ENCODE measurements around the gene CBLB.

Gene CBLB

DNA sequence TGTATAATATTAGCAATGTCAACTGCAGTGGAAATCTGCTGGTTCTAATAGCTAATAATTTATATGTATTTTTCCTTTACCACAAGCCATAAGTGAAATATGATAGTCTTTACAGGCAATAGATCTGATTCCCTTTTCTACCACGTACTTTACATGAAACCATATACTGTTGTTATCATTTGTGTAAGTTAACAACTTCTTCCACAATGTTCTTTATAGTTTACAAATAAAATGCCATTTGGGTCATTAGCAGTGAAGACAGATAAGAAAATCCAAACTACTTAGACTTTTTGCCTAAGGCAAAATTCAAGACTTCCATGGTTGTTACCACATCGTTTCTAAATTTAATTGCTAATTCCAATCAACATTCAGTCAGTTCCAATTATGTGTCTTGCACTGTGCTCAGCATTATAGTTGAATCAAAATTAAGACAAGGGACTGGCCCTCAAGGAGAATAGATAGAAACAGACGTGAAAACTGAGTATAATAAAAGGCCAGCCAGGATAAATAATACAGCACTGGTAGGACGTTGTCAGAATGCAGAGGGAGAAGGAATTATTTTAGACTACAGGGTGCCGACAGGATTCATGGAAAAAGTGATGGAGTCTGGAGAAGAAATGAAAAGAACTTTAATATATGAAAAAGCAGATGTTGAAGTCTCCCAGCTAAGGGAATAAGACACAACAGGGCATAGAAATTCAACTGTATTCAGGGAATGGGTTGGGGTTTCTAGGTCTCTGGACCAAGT is 252.3 kb downstream of the CBLB start:
- DNase-seq (ENCODE audit: low spot score): no peak

DNA sequence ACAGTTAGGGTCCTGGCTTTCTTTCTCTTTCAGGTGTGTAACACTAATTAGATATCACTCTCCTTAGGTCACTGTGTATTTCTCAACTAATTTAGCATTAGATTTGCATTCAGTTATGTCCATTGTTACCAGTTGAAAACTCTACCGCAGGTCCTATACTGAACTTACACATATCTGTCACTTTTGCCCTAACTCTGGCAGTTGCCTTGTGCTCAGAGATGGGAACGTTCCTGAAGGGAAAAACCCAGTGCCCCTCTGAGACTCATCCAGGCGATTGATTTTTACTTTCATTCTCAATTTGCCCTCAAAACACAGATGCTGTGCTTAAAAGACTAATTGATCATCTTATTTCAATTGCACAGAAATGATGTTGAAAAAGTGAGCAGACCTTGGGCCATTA is 253.0 kb downstream of the CBLB start:
- DNase-seq (ENCODE audit: low spot score): no peak

- DNase-seq (ENCODE audit: low spot score): peak; percentile 12
Observed at GRCh38 chr3:105614288-105615030, 254.4 kb downstream of the CBLB start.

DNA sequence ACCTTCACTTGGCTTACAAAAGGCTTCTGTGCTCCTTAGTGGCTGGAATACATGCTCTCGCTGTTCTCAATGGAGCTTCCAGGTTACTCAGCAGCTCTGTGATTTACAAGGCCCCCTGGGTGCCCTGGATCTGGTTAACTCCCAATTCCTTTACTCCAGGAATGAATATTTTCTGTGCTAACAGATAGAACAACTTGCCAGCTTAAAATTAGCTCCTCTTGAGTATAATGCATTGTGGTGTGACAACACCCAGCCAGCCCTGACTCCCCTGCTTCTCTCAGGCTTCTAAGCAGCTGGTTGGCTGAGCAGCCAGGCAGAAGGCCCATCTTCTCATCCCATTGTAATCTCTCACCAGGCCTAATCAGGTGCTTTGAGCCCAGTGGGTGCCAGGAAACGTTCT is 255.7 kb downstream of the CBLB start:
- peak; percentile 22 for DNase-seq (ENCODE audit: low spot score)

- no peak for DNase-seq (ENCODE audit: low spot score)
Observed at GRCh38 chr3:105611304-105612192, 257.3 kb downstream of the CBLB start.

DNA sequence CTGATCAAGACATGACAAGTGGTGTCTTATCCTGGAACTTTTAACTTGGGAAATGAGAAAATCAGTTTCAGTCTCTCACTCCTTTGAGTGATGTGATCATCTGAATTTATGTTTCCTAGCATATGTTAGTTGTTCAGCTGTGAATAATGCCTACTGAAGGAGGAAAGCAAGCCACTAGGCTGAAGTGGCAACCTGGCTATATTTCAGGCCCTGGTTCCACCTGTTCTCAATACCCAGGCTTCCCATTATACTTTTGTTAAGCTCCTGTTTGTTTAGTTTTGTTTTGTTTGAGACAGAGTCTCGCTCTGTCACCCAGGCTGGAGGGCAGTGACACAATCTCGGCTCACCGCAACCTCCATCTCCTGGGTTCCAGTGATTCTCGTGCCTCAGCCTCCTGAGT is 258.3 kb downstream of the CBLB start:
- no peak for DNase-seq (ENCODE audit: low spot score)

GRCh38 chr3:105608623-105609022 is 260.2 kb downstream of the CBLB start:
- peak; percentile 25 for DNase-seq (ENCODE audit: low spot score)

DNA sequence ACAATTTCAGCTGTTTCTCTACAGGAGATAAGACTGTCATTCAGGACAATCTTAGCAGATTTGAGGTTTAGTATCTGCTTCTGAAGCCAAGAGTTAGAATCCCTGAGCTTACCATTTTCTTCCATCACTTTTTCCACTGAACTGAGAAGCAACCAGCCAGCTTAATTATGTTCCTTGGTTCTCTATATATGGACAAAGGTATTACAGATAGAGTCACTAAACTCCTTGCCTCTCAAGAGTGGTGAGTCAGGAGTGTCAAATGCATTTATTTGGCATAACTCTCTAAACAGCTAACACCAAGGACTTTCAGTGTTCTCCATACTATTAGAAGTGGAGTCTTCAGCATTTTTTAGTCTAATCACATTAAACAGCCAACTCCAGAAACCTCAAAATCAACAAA is 262.8 kb downstream of the CBLB start:
- DNase-seq (ENCODE audit: low spot score): peak; percentile 9

All from AG20443 (cell line).